ENCODE measurements around the gene MVD. TPM values are rescaled to one million over a fixed set of nuclear protein-coding genes. Genes with fewer than 3 reads are reported as not detected.

Gene MVD
- total and polyA plus RNA-seq, 2 of the 4 experiments (the other 2 are of a cell fraction), result 18.3 to 28.4 TPM

- no peak overlapping the region for H3K14ac ChIP-seq (replicated peaks; ENCODE audit: low read depth, low read length)
- no peak overlapping the region for H2BK5ac ChIP-seq (ENCODE audit: low read depth, low read length, poor library complexity, severe bottlenecking)
- no peak overlapping the region for H3K9ac ChIP-seq (ENCODE audit: low read depth, low read length)
- dilution Hi-C loops (cut with HindIII; ENCODE audit: low sequenced_read_pairs, unreplicated experiment), result no loop called here
- intact Hi-C loops (cut with micrococcal nuclease), result no loop called here
- H2AK5ac ChIP-seq (ENCODE audit: low read depth, low read length), result no peak overlapping the region
- ChIA-PET POLR2A (ENCODE audit: unreplicated experiment) (no interaction called here), CTCF (no interaction called here)
- H3K18ac ChIP-seq (ENCODE audit: low read depth, low read length), result no peak overlapping the region
- no peak overlapping the region for H2BK120ac ChIP-seq (ENCODE audit: low read depth, low read length)
- DNase-seq, result no peak
- peaks cover 3% of the 10 kb centered on the region; the same call in 1 of the 2 replicates for H4K20me1 ChIP-seq (ENCODE audit: insufficient read depth, low read length)
- H4K5ac ChIP-seq (ENCODE audit: low read depth, low read length), result no peak overlapping the region
- peaks cover 0 to 21% of the 10 kb centered on the region in 2 experiments; a peak in 1 of 4 replicates for H3K79me1 ChIP-seq (ENCODE audit: low read depth in 1 of 2, low read length in 2 of 2)
- BruUV-seq (replicated peaks), result no TSS peak
- H3K56ac ChIP-seq (ENCODE audit: extremely low read depth, insufficient read depth, low read length), result no peak overlapping the region
- WGBS, 2 experiments (ENCODE audit: extremely low coverage in 2 of 2, insufficient read length in 1 of 2), result 78% methylated on average over 8 of the region's 13 CpGs; no CpG with 5 or more reads in 1 of the 2 experiments
- H4K8ac ChIP-seq (ENCODE audit: low read depth in 2 of 2, low read length in 2 of 2), result no peak overlapping the region
- no peak overlapping the region for H2BK20ac ChIP-seq (ENCODE audit: low read depth, low read length)
- no peak overlapping the region for H4K91ac ChIP-seq (ENCODE audit: insufficient read depth, low read depth, low read length)
- H2BK15ac ChIP-seq (ENCODE audit: low read depth, low read length), result no peak overlapping the region
- H3K23ac ChIP-seq (ENCODE audit: low read depth, low read length), result no peak overlapping the region
- ATAC-seq (ENCODE audit: low read depth), result no peak
- no peak overlapping the region for H3K4me3 ChIP-seq (ENCODE audit: insufficient read depth, low read depth, low read length)
- H3K4me1 ChIP-seq (ENCODE audit: control insufficient read depth, insufficient read depth, low read length), result peaks cover 5% of the 10 kb centered on the region; the same call in 1 of the 2 replicates
- no peak overlapping the region for H3K27ac ChIP-seq (ENCODE audit: insufficient read depth, low read length)
- H2AFZ ChIP-seq (replicated peaks; ENCODE audit: low read length, poor library complexity), result no peak overlapping the region
- H3K4me2 ChIP-seq (ENCODE audit: low read depth, low read length), result no peak overlapping the region
- no peak for TF ChIP-seq FOS (IDR thresholded peaks at IDR 0.05; ENCODE audit: low read depth, low read length)
- TF ChIP-seq CHD1 (IDR thresholded peaks at IDR 0.05; ENCODE audit: low read depth, low read length), result no peak
- TF ChIP-seq RCOR1 (IDR thresholded peaks at IDR 0.05; ENCODE audit: insufficient replicate concordance, low read length), result no peak
- TF ChIP-seq MXI1 (IDR thresholded peaks at IDR 0.05; ENCODE audit: borderline replicate concordance, low read depth, low read length), result no peak
- no peak for TF ChIP-seq RFX5 (IDR thresholded peaks at IDR 0.05; ENCODE audit: low read depth, low read length)
- no peak for TF ChIP-seq BHLHE40 (IDR thresholded peaks at IDR 0.05; ENCODE audit: low read depth, low read length)
- TF ChIP-seq MAZ (IDR thresholded peaks at IDR 0.05; ENCODE audit: borderline replicate concordance, low read depth, low read length), result no peak
- no peak for TF ChIP-seq NFE2L2 (IDR thresholded peaks at IDR 0.05; ENCODE audit: low read depth, low read length)
- no peak for TF ChIP-seq CEBPB (IDR thresholded peaks at IDR 0.05; ENCODE audit: low read depth, low read length)
- no peak for TF ChIP-seq MAFK (IDR thresholded peaks at IDR 0.05; ENCODE audit: low read depth, low read length)
- no peak for TF ChIP-seq CTCF (conservative IDR thresholded peaks at IDR 0.05; ENCODE audit: low read depth, low read length)
- no peak for TF ChIP-seq ELK1 (IDR thresholded peaks at IDR 0.05; ENCODE audit: borderline replicate concordance, low read depth, low read length)
- no peak for TF ChIP-seq POLR2A (IDR thresholded peaks at IDR 0.05; ENCODE audit: low read depth, low read length)
- no peak for TF ChIP-seq RAD21 (IDR thresholded peaks at IDR 0.05; ENCODE audit: low read length)
- no peak for TF ChIP-seq SMC3 (IDR thresholded peaks at IDR 0.05; ENCODE audit: low read depth, low read length)
- no peak for TF ChIP-seq USF2 (IDR thresholded peaks at IDR 0.05; ENCODE audit: low read depth, low read length)
- H3K9me1 ChIP-seq (ENCODE audit: insufficient read depth, low read length), result no peaks in the 10 kb centered on the region
- no peaks in the 10 kb centered on the region for H3K9me3 ChIP-seq (ENCODE audit: control insufficient read depth, insufficient read depth, low read length)
- in situ Hi-C loops (cut with MboI; ENCODE audit: low sequenced_read_pairs), result no loop called here
- H3K4ac ChIP-seq (ENCODE audit: low read depth, low read length), result no peak overlapping the region
- H3K36me3 ChIP-seq (ENCODE audit: control insufficient read depth, insufficient read depth, low read length), result peaks cover 13% of the 10 kb centered on the region
- H2AK9ac ChIP-seq (replicated peaks; ENCODE audit: low read depth, low read length, poor library complexity), result no peak overlapping the region
- H3K27me3 ChIP-seq (ENCODE audit: control insufficient read depth, insufficient read depth, low read length), result no peaks in the 10 kb centered on the region
Observed at GRCh38 chr16:88653101-88653500, 9.8 kb downstream of the MVD start.
